Measurements from ENCODE around the gene KLHL22. TPM values are rescaled to one million over a fixed set of nuclear protein-coding genes. Genes with fewer than 3 reads are reported as not detected.

The KLHL22 gene
- total and polyA plus RNA-seq, 2 donors (not counting 3 experiments of a cell fraction or from before 2014, with no cell fraction given), result 24.2 to 33.6 TPM

DNA sequence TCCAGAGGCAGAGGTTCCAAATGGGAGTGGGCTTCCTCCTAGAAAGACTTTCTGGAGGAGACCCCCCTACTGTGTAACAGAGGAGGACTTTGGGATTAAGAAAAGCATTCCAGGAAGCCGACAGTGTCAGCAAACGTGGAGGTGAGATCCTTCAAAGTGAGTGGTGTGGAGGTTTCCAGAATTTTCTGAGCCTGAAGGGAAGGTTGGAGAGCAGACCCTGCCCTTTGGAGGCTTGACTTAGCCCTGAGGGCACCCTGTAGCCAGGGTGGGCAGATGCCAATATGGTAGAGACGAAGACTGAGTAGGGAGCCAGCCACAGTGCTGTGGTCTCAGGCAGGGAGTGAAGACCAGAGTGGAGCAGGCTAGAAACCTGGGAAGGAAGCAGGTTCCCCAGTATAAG, 1.8 kb upstream of the KLHL22 start:
- H3K9me3 ChIP-seq (replicated peaks; ENCODE audit: control insufficient read depth, insufficient read depth, low read length), result no peaks in the 10 kb centered on the region
- H3K4me1 ChIP-seq (ENCODE audit: control insufficient read depth, extremely low read depth, insufficient read depth, low read length), result peaks cover 12% of the 10 kb centered on the region
- H3K4me3 ChIP-seq (replicated peaks in 1 of 3; ENCODE audit: insufficient read depth in 1 of 3, low read depth in 1 of 3, low read length in 3 of 3), result no peak overlapping the region
- TF ChIP-seq MAX (IDR thresholded peaks at IDR 0.05; ENCODE audit: insufficient read depth, insufficient read length), result no peak
- TF ChIP-seq FOS (IDR thresholded peaks at IDR 0.05; ENCODE audit: borderline replicate concordance, insufficient read depth, low read length), result no peak
- TF ChIP-seq MYC (IDR thresholded peaks at IDR 0.05; ENCODE audit: low read depth, low read length), result no peak
- no peak for TF ChIP-seq POLR2A (IDR thresholded peaks at IDR 0.05; ENCODE audit: low read depth, low read length)
- no peak for TF ChIP-seq JUN (IDR thresholded peaks at IDR 0.05; ENCODE audit: borderline replicate concordance, insufficient read depth, insufficient read length, low read depth)
- no peak for TF ChIP-seq EZH2 (IDR thresholded peaks at IDR 0.05; ENCODE audit: borderline replicate concordance, low read depth, low read length, severe bottlenecking)
- TF ChIP-seq, protein P1, sequence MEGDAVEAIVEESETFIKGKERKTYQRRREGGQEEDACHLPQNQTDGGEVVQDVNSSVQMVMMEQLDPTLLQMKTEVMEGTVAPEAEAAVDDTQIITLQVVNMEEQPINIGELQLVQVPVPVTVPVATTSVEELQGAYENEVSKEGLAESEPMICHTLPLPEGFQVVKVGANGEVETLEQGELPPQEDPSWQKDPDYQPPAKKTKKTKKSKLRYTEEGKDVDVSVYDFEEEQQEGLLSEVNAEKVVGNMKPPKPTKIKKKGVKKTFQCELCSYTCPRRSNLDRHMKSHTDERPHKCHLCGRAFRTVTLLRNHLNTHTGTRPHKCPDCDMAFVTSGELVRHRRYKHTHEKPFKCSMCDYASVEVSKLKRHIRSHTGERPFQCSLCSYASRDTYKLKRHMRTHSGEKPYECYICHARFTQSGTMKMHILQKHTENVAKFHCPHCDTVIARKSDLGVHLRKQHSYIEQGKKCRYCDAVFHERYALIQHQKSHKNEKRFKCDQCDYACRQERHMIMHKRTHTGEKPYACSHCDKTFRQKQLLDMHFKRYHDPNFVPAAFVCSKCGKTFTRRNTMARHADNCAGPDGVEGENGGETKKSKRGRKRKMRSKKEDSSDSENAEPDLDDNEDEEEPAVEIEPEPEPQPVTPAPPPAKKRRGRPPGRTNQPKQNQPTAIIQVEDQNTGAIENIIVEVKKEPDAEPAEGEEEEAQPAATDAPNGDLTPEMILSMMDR (IDR thresholded peaks at IDR 0.05; ENCODE audit: extremely low read depth in 1 of 2, insufficient read depth in 1 of 2, low read depth in 1 of 2, low read length in 2 of 2), result no peak
- no peak for TF ChIP-seq POLR2AphosphoS5 (IDR thresholded peaks at IDR 0.05; ENCODE audit: insufficient read depth, low read depth, low read length)
- no peak for TF ChIP-seq GATA2 (IDR thresholded peaks at IDR 0.05; ENCODE audit: insufficient read depth, insufficient read length, low read depth, low read length)
- dilution Hi-C loops (cut with MboI; ENCODE audit: extremely low pct_ligation_motif_present, low sequenced_read_pairs), result no loop called here
- DNase-seq (ENCODE audit: low read depth, low spot score) (no peak), FAIRE-seq (no peak)
- H3K27me3 ChIP-seq (ENCODE audit: control insufficient read depth in 2 of 2, insufficient read depth in 2 of 2, low read length in 2 of 2), result no peaks in the 10 kb centered on the region
- no peak overlapping the region for H2AFZ ChIP-seq (ENCODE audit: low read depth, low read length)
- H3K36me3 ChIP-seq (ENCODE audit: control insufficient read depth in 2 of 2, extremely low read depth in 1 of 2, insufficient read depth in 2 of 2, low read length in 2 of 2), result no peaks in the 10 kb centered on the region
- no peak overlapping the region for H3K4me2 ChIP-seq (ENCODE audit: insufficient read depth, low read length)
- H3K27ac ChIP-seq (ENCODE audit: insufficient read depth, low read depth, low read length), result no peak overlapping the region
- BruUV-seq (replicated peaks), result no TSS peak
- no peak overlapping the region for H3K9ac ChIP-seq (replicated peaks; ENCODE audit: extremely low read depth, insufficient read depth, low read length)
- CTCF ChIA-PET, result interaction anchor here (1.3 to 1.9 kb wide), 2 partner anchors 79 kb away, joined by 14 to 19 read pairs; no protein-coding TSS in a partner anchor
- POLR2A ChIA-PET, result no interaction called here
- H3K79me2 ChIP-seq (ENCODE audit: control insufficient read depth, insufficient read depth, low read length), result peaks cover 5% of the 10 kb centered on the region
- no peaks in the 10 kb centered on the region for H4K20me1 ChIP-seq (replicated peaks; ENCODE audit: control insufficient read depth, extremely low read depth, insufficient read depth, low read length)
- H3K9me1 ChIP-seq (replicated peaks; ENCODE audit: control insufficient read depth, extremely low read depth, insufficient read depth, low read length), result no peaks in the 10 kb centered on the region
- intact Hi-C loops (cut with micrococcal nuclease), result loop anchor here (5.0 to 10.0 kb wide), 2 partner anchors 60 to 173 kb away; partner anchors contain the start of genes DGCR6L and SCARF2

Measured in endothelial cell of umbilical vein (primary cell).